Ovary (tissue), 3 donors: ENCODE measurements around the gene AVL9.

ENCODE experiments used
- EP300 ChIP-seq: sonication (generic); formaldehyde crosslinking; IDR thresholded peaks from one replicate; pipeline ENCODE4 v1.6.1; 2017; ENCODE audit warnings: antibody characterized with exemption
- POLR2A ChIP-seq: fragments of 450-650 bp; IDR thresholded peaks from one replicate; pipeline ENCODE4 v1.6.1; 2017; ENCODE audit warnings: antibody characterized with exemption, mild to moderate bottlenecking, moderate library complexity
- TF ChIP-seq, protein P1 (sequence below), 3 donors: fragments of 450-650 bp in 2 of 3; fragments of 200-600 bp in 1 of 3; IDR thresholded peaks; one replicate each; pipeline versions ENCODE4 v1.5.1 to v1.8.0; 2016 to 2022; ENCODE audit warnings: antibody characterized with exemption in 3 of 3, mild to moderate bottlenecking in 1 of 3
- donor health status: DM: no; HTN: no; CAD: no.

DNA sequence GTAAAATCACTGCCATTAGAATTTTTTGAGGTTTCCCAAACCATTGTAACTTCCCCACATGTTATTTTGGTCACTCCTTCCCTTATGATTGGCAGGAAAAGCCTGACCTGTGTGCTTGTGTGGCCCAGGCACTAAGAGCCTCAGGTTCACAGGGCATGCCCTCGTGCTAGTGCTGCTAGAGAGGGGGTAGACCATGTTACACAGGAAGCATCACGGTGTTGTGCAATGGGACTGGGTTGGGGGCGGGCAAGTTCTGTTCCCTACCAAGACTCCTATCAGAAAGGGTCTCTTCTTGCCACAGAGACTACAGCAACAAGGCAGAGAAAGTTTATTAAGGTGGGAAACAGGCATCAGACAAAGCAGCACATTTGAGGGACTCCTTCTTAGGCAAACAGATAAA lies 37.3 kb upstream of the AVL9 start:
- TF ChIP-seq, protein P1, sequence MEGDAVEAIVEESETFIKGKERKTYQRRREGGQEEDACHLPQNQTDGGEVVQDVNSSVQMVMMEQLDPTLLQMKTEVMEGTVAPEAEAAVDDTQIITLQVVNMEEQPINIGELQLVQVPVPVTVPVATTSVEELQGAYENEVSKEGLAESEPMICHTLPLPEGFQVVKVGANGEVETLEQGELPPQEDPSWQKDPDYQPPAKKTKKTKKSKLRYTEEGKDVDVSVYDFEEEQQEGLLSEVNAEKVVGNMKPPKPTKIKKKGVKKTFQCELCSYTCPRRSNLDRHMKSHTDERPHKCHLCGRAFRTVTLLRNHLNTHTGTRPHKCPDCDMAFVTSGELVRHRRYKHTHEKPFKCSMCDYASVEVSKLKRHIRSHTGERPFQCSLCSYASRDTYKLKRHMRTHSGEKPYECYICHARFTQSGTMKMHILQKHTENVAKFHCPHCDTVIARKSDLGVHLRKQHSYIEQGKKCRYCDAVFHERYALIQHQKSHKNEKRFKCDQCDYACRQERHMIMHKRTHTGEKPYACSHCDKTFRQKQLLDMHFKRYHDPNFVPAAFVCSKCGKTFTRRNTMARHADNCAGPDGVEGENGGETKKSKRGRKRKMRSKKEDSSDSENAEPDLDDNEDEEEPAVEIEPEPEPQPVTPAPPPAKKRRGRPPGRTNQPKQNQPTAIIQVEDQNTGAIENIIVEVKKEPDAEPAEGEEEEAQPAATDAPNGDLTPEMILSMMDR (IDR thresholded peaks at IDR 0.05): no peak
- TF ChIP-seq POLR2A (no peak), EP300 (no peak)
